Measurements from ENCODE around the gene FCGR2B. TPM values are rescaled to one million over a fixed set of nuclear protein-coding genes. Genes with fewer than 3 reads are reported as not detected.
"Not testable (repeated sequence)": the region's sequence is repeated elsewhere in the genome, so short reads cannot be mapped to it uniquely, and the experiment has no call there.

The FCGR2B gene
- total RNA-seq, 1 experiment from 2014 or later, result not detected

- not testable (repeated sequence) for H4K5ac ChIP-seq (ENCODE audit: insufficient read length, low read depth, low read length); H2BK5ac ChIP-seq (ENCODE audit: insufficient read length, low read length); H4K20me1 ChIP-seq (ENCODE audit: control insufficient read depth, insufficient read depth, insufficient read length); H2AK5ac ChIP-seq (ENCODE audit: insufficient read length, low read length); H3K36me3 Mint-ChIP-seq (ENCODE audit: insufficient read depth in 1 of 3, low read depth in 3 of 3); H3K27ac Mint-ChIP-seq; H3K4me1 ChIP-seq (ENCODE audit: insufficient read depth, low read length); H3K79me2 ChIP-seq (ENCODE audit: insufficient read depth, low read length); H3K23me2 ChIP-seq (ENCODE audit: insufficient read length, low read depth, low read length, poor library complexity, severe bottlenecking); H3K14ac ChIP-seq (ENCODE audit: insufficient read depth, low read length); H3K4ac ChIP-seq (ENCODE audit: low read depth, low read length); DNase-seq; H3K27ac ChIP-seq (ENCODE audit: insufficient read length, low read depth, low read length); H4K8ac ChIP-seq (replicated peaks; ENCODE audit: insufficient read length, low read depth, low read length); H2BK120ac ChIP-seq (ENCODE audit: low read depth, low read length, poor library complexity, severe bottlenecking); H3K9ac ChIP-seq (ENCODE audit: extremely low read depth, insufficient read length, low read length); H3K27me3 Mint-ChIP-seq (ENCODE audit: low read depth); H3K4me3 Mint-ChIP-seq; H3K9me3 Mint-ChIP-seq; H3K56ac ChIP-seq (ENCODE audit: insufficient read length, low read depth, low read length); H3K23ac ChIP-seq (ENCODE audit: insufficient read length, low read depth, low read length); H3K27me3 ChIP-seq (ENCODE audit: insufficient read depth, low read length); H3K18ac ChIP-seq (ENCODE audit: insufficient read length, low read depth, low read length); H4K91ac ChIP-seq (ENCODE audit: insufficient read length, low read depth, low read length); H2BK12ac ChIP-seq (ENCODE audit: insufficient read length, low read depth, low read length); H2BK15ac ChIP-seq (ENCODE audit: low read depth, low read length); H3K79me1 ChIP-seq (ENCODE audit: insufficient read depth, low read depth, low read length, poor library complexity, severe bottlenecking); H3T11ph ChIP-seq (ENCODE audit: low read length); H3K4me2 ChIP-seq (ENCODE audit: insufficient read depth, insufficient read length, low read length); H2BK20ac ChIP-seq (ENCODE audit: low read depth, low read length, poor library complexity, severe bottlenecking); H3K9me3 ChIP-seq (ENCODE audit: control insufficient read depth, low read depth, low read length); H2AFZ ChIP-seq (ENCODE audit: low read length)
- WGBS (ENCODE audit: extremely low coverage, insufficient read length, low lambda C conversion rate), result no CpG with 5 or more reads among the region's 7 CpGs
- H3K4me1 Mint-ChIP-seq, result peaks cover 13 to 23% of the 10 kb centered on the region in 2 experiments
These were observed 10.5 kb downstream of the FCGR2B start for GRCh38 chr1:161673437-161673836.

GRCh38 chr1:161674447-161674846 is 11.5 kb downstream of the FCGR2B start:
- not testable (repeated sequence) for H3K18ac ChIP-seq (ENCODE audit: insufficient read length, low read depth, low read length); H3K56ac ChIP-seq (ENCODE audit: insufficient read length, low read depth, low read length); H2BK5ac ChIP-seq (ENCODE audit: insufficient read length, low read length); H3K23ac ChIP-seq (ENCODE audit: insufficient read length, low read depth, low read length); H3K9me3 Mint-ChIP-seq; H3K14ac ChIP-seq (ENCODE audit: insufficient read depth, low read length); H3K4ac ChIP-seq (ENCODE audit: low read depth, low read length); H3K4me3 Mint-ChIP-seq; H3K79me1 ChIP-seq (ENCODE audit: insufficient read depth, low read depth, low read length, poor library complexity, severe bottlenecking); H4K91ac ChIP-seq (ENCODE audit: insufficient read length, low read depth, low read length); H3K27ac ChIP-seq (ENCODE audit: insufficient read length, low read depth, low read length); H2BK12ac ChIP-seq (ENCODE audit: insufficient read length, low read depth, low read length); H3K4me1 ChIP-seq (ENCODE audit: insufficient read depth, low read length); H4K5ac ChIP-seq (ENCODE audit: insufficient read length, low read depth, low read length); H2AFZ ChIP-seq (ENCODE audit: low read length); H3K9me3 ChIP-seq (ENCODE audit: control insufficient read depth, low read depth, low read length); H2BK20ac ChIP-seq (ENCODE audit: low read depth, low read length, poor library complexity, severe bottlenecking); H3T11ph ChIP-seq (ENCODE audit: low read length); H3K27me3 ChIP-seq (ENCODE audit: insufficient read depth, low read length); H2BK15ac ChIP-seq (ENCODE audit: low read depth, low read length); H4K8ac ChIP-seq (replicated peaks; ENCODE audit: insufficient read length, low read depth, low read length); H3K79me2 ChIP-seq (ENCODE audit: insufficient read depth, low read length); H3K23me2 ChIP-seq (ENCODE audit: insufficient read length, low read depth, low read length, poor library complexity, severe bottlenecking); H4K20me1 ChIP-seq (ENCODE audit: control insufficient read depth, insufficient read depth, insufficient read length); H3K9ac ChIP-seq (ENCODE audit: extremely low read depth, insufficient read length, low read length); H3K27ac Mint-ChIP-seq; H3K4me2 ChIP-seq (ENCODE audit: insufficient read depth, insufficient read length, low read length); H3K27me3 Mint-ChIP-seq (ENCODE audit: low read depth); H2BK120ac ChIP-seq (ENCODE audit: low read depth, low read length, poor library complexity, severe bottlenecking); H2AK5ac ChIP-seq (ENCODE audit: insufficient read length, low read length); DNase-seq; H3K36me3 Mint-ChIP-seq (ENCODE audit: insufficient read depth in 1 of 3, low read depth in 3 of 3)
- H3K4me1 Mint-ChIP-seq, result peaks cover 13 to 23% of the 10 kb centered on the region in 2 experiments
- no CpG with 5 or more reads among the region's 3 CpGs for WGBS (ENCODE audit: extremely low coverage, insufficient read length, low lambda C conversion rate)

Measured in H9 (cell line).